HG02852 (cell line): ENCODE results near the gene MLF2.

ENCODE experiments used
- ATAC-seq: cut with Tn5 transposase; IDR thresholded peaks from one replicate; pipeline ENCODE4 v1.9.1; 2021; ENCODE audit warnings: mild to moderate bottlenecking, moderate library complexity; ENCODE audit not compliant: unreplicated experiment

The MLF2 gene

DNA sequence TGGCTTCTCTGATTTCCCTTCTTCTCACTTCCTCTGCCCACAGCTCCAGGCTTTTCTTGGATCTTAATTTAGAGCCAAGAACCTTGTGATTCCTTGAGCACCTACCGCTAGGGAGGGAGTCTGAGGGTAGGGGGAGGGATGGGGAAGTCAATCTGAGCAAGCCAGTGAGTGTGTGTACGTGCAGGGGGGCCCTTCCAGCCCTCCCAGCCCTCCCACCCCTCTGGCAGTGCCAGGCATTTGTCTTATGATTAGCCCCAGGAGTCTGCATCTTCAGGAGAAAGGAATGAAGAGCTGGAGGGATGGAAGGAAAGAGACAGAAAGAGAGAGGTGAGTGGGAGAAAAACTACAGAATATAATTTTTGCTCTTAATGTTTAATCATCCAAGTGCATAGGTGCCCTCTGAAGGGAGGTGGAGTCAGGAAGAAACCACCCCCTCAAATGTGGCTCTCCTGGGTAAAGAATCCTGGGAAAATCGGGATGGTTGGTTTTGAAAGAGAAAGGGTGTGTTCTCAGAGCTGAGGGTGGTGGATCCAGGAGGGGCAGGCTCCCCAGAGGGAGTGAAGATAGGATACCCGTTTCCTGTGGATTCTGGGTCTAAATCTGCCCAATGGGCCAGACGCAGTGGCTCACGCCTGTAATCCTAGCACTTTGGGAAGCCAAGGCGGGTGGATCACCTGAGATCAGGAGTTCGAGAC lies 54.4 kb downstream of the MLF2 start:
- ATAC-seq = no peak
